HG03280 (cell line): ENCODE measurements around the gene MAPT.

Experiments used
- ATAC-seq: cut with Tn5 transposase; IDR thresholded peaks from one replicate; pipeline ENCODE4 v1.9.1; 2021; ENCODE audit warnings: mild to moderate bottlenecking, moderate library complexity; ENCODE audit not compliant: unreplicated experiment

MAPT gene

DNA sequence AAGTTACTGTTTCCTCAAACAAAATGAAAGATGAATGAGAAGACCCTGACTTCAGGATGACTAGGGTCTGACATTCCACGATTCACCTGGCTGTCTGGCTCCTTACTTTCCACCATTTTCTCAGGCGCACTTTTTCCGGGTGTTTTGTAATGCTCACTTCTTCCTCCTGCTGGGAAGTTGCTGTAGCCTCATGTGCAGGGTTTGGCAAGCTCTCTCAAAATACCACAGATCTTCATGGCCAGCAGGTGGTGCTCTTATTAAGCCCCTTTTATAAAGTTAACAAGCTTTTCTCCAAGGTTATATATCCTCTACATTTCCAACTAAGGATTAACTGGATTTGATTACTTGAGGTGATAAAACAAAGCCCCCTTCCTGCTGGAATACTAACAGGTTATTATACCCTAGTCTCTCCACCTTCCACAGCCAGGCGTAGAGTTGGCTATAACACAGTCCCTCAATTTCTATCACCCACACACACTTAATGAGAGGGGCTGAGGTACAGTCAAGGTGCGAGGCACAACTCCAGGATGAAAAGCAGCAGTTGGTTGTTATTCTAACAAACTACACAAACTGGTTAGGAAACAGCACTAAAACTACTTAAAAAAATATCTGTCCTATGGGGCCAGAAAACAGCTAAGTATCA is 150.1 kb downstream of the MAPT start:
- no peak for ATAC-seq

DNA sequence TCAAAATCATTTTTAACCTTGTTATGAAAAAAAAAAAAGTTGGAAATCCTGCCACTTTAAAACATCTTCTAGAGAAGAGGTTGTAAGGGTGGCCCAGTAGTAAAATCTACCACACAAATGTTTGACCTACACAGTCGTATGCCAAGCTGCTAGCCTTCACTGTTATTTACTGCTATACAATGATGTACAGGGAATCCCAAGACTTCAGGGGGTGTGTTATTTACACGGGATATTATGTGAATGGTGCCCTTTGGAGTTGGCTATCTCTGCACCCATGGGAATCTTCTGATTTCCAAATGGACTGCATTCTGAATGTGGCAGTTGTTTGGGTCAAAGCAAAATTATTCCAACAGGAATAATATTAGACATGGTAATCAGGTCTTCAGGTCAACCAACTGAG is 150.6 kb downstream of the MAPT start:
- ATAC-seq: no peak

DNA sequence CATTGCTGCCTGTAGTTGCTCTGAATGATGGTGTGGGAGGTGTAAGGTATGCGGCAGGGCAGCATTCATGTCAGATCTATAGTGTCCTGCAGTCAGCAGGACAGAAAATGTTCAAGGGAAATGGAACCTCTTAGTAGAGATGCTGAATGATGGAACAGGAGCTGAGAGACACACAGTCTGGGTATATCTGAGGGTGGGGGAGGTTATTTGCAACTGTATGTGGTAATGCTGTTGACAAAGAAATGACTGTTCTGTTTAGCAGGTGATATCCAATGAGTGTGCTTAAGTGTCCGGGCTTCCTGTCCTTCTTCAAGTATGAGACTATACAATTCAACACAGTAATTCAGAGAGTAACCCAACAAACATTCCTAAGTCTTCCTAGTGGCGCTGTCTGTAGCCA is 151.3 kb downstream of the MAPT start:
- no peak for ATAC-seq

DNA sequence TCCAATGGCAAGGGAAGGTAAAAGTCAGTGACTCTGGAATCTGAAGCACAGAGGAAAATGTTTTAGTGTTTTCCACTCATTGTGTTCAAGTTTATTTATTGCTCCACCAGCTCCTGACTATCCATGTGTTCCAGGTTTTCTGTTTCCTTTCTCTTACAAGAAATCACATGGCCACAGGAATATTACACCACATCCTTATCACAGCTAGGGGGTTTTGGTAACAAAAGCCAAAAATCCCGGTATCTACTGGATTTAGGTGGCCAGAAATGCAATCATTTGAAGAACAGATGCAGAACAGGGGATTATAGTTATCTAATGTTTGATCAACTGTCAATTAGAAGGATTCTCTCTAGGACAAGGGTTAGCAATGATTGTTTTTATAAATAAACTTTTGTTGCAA is 152.6 kb downstream of the MAPT start:
- no peak for ATAC-seq

DNA sequence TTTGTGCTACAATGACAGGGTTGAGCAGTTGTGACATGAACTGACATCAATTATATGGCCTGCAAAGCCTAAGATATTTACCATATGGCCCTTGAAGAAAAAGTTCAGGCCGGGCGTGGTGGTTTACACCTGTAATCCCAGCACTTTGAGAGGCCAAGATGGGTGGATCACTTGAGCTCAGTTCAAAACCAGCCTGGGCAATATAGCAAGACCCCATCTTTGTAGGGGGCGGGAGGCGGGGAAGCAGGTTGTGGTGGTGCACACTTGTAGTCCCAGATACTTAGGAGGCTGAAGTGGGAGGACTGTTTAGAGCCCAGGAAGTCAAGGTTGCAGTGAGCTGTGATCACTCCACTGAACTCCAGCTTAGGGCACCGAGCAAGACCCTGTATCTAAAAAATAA is 153.0 kb downstream of the MAPT start:
- ATAC-seq: no peak

DNA sequence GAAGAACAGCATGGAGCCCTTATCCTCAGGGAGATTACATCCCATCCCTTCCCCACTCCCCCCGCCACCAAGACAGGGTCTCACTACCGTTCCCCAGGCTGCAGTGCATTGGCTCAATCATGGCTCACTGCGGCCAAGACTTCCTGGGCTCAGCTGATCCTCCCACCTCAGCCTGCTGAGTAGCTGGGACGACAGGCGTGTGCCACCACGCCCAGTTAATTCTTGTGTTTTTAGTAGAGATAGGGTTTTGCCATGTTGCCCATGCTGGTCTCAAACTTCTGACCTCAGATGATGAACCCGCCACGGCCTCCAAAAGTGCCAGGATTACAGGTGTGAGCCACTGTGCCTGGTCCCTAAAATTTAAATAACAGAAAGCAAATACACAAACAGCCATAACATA is 153.5 kb downstream of the MAPT start:
- ATAC-seq: no peak

DNA sequence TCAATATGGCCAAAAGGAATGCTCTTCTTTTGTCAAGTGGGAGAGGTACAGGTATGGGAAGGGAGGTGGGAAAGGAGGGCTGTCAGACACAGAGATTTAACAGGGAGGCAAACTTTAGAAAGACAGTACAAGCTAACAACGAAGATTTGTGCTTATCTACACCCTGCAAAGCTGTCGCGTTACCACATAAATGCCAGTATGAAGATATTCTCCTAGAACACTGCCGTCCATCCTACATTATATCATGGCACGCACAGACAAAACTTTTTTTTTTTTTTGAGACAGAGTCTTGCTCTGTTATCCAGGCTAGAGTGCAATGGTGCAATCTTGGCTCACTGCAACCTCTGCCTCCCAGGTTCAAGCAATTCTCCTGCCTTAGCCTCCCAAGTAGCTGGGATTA is 155.3 kb downstream of the MAPT start:
- no peak for ATAC-seq

DNA sequence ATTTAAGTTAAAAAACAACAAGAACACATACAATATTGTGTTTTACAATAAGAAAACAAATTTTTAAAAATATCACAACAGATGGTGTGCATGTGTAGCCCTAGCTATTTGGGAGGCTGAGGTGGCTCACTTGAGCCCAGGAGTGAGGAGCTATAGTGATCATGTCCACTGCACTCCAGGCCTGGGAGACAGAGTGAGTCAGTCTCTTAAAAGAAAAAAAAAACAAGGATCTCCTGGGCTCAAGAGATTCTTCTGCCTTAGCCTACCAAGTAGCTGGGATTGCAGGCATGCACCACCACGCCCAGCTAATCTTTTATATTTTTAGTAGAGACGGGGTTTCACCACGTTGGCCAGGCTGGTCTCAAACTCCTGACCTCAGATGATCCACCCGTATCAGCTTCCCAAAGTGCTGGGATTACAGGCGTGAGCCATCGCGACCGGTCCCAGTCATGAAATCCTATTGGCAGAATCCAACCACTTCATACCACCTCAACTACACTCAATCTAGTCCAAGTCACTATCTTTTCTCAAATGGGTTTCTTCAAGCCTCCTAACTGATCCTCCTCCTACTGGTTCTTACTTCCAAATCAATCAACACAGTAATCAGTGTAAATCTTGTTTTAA is 159.7 kb downstream of the MAPT start:
- ATAC-seq: no peak

DNA sequence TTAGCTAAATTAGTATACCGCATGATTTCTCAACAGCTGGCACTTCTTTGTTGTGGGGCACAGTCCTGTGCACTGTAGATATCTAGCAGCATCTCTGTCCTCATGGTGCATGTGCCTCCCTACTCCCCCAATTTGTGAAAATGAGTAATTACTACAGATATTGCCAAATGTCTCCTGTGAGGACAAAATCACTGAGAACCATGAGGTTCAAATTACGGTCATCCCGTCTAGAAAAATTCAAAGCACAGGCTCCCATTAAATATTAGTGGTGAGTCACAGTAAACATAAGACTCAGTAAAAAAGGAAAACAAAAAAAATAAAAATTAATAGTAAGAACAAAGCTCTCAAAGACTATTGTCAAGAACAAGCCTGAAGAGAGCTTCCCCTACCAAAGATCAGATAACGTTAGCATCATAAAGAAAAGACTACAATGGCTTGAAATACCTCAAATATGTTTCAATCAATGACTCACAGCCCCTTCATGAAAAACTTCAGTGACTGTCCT is 162.5 kb downstream of the MAPT start:
- no peak for ATAC-seq

DNA sequence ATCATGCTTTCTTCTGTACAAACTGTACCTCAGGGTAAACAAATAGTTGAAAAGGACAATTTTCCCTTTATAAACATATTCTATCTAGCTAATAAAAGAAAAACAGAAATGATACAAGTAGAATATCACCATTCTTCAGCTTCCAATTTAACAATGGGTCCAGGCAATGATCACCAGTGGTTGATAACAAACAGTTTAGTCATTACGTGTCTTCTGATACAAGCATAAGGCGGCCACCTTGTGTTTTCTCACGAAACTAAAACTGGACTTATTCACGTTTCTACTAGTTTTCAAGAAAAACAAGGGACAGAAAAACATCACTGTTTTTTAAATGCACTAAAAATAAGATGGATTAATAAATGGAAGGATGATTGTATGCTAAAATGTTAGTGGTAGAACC is 163.0 kb downstream of the MAPT start:
- no peak for ATAC-seq

DNA sequence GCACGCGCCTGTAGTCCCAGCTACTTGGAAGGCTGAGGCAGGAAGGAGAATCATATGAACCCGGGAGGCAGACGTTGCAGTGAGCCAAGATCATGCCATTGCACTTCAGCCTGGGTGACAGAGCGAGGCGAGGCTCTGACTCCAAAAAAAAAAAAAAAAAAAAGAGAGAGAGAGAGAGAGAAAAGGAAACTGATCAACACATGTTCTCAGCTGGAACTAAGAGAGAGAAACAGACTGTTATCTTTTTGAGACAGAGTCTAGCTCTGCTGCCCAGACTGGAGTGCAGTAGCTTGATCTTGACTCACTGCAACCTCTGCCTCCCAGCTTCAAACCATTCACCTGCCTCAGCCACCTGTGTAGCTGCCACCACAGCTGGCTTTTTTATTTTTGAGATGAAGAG is 165.1 kb downstream of the MAPT start:
- ATAC-seq: no peak

DNA sequence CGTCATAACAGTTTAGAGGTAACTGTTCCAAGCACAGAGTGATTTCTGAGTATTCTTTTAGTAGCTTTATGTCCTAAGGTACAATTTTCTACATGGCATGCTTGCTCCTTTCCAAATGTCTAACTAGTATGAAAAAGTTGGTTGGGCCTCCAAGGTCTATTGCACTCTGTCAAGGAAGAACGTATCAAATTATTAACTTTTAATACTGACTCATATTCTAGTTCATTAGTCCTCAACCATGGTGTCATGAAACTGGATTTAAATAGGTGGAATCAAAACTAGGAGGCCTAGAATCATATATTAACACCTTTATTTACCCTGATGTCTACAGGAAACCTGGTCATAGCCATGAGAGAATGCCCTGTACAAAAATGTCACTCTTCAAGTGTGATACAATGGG is 166.1 kb downstream of the MAPT start:
- ATAC-seq: no peak

DNA sequence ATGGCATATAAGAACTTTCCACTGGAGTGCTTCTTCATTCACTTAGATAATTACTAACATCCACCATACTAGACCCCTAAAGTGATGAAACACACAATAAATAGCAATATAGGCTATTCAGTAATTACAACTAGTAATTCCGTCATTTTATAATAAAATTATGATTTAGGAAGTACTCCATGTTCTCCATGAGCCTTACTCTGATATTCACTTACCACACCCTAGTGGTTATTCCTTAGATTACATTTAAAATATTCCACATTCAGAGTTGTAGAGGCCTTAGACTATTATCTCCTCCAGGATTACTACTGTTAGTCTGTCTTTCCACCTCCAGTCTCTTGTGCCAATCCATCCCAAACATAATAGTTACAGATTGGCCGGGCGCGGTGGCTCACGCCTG is 167.1 kb downstream of the MAPT start:
- ATAC-seq: no peak

DNA sequence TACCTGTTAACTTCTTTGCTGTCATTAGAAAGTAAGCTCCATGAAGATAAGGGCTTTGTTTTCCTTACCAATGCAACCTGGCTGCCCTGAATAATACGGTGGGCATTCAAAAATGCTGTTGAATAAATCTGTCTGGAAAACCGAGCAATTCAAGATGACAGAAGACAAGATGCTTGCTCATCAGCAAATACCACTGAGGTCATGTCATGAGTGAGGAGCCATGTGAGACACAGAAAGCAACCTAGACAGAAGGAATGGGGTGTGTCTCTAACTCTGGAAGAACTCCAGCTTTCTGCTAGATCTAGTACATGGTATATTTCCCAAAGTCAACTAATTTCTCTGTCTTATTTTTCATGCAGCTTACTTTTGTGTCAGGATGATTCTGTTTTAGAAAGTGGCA is 168.9 kb downstream of the MAPT start:
- no peak for ATAC-seq

DNA sequence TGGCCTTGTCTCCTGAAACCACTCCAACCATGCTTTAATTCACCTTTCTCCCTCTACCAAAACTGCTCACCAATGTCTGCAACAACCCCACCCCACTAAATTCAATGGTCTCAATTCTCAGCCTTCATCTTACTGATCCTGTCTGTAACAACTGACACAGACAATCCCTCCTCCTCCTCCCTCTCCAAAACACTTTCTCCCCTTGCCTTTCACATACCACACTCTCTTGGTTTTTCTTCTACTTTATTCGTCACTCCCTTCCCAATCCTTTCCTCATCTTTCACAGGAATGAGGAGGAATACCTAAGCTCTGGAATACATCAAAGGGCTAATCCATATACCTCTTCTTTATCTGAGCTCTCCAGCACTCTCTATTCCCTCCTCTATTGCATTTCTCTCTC is 170.1 kb downstream of the MAPT start:
- ATAC-seq: no peak

DNA sequence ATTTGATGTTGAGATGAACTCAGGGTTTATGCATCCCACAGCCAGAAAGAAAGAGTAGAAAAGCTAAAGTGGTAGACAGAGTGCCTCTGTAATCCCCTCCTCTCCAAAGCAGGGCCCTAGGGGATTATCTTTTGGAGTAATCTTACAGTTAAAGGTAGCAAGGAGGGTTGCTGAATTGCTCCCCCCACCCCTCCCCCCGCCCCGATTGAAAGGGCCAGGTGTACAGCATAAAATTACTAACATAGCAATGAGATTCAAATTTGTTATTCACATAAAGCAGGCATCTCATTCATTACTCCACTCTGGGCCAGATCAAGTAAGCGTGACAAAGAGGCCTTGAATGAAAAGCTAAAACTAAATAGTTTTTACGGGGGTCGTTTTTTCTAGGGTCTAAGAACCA is 177.4 kb downstream of the MAPT start:
- no peak for ATAC-seq

DNA sequence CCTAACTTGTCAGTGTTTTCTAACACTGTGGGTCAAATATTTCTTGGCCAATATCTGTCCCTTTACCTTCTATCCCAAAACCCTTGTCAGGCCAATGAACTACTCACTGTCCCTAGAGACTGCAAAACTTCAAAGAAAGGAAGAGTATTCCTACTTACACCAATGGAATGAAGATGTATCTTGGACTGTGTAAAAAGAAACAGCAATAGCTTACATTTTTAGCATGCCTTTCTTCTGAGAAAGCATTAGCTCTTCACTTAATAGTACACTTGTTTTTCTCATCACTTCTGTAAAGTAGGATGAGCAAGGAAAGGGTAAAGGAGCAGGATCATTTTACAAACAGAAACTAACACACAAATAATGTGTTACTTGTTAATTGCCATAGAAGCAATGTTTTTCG is 178.6 kb downstream of the MAPT start:
- ATAC-seq: no peak

DNA sequence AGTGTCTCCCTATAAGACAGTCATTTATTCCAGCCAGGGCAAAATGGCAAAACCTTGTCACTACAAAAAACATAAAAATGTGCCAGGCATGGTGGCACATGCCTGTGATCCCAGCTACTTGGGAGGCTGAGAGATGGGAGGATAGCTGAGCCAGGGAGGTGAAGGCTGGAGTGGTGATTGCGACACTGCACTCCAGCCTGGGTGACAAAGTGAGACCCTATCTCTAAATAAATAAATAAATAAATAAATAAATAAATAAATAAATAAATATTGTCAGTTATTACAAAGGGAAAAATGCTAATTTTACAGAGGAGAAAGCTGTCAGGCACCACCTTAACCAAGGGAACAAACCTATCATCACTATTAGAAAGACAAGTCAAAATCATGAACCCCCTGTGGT is 180.2 kb downstream of the MAPT start:
- ATAC-seq: no peak
